ENCODE measurements around the gene PDCD2L.
A peak's percentile ranks its signal among the peaks of the same experiment; 100 is the strongest.

The PDCD2L gene

DNA sequence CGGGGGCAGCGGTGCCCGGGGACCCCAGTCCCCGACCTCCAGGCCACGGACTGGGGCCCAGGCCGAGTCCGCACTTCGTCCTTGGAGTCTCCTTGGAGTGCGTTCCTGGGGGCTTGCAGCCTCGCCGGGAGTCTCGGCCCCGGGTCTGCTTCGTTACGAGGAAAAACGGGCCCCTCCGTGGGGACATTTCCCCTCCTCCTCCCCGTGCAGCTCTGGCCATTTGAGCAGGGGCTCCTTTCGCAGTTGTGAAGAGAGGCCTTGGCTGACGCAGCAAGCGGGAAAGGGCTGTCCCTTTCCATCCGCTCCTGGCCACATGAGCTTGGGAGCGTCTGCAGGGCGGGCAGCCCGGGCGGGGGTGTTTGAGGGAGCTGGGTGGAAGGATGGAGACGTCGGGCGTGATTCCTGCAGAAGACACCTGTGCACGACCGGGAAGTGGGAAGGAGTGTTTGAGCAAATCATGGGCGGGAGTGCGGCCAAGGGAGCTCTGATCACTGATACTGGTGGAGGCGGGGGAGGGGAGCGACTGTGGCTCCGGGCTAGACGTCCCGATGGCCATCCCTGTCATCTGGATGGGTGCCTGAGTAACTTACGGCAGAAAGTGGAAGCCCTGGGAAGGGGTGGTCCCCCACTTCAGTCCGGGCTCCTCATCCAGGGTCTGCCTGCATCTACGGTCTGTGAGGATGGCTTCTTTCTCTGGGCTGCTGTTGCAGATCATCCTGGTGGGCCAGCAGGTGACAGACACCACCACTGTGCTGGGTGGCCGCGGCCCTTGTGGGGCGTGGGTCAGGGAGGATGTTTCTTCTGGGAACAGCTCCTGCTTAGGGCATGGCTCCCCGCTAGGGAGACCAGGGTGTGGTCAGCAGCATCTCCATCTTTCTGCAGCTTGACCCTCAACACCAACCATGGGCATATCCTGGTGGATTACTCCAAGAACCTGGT lies 38.5 kb upstream of the PDCD2L start (continued):
- TF ChIP-seq ZBTB11 (tag by site-specific recombination; conservative IDR thresholded peaks at IDR 0.05; ENCODE audit: low read depth) (0 out of 2 replicates have a peak, but pooled peaks have one; percentile 38), ZNF174 (tag by site-specific recombination; IDR thresholded peaks at IDR 0.05) (no peak), HOXD13 (CRISPR knock-in tag; IDR thresholded peaks at IDR 0.05; ENCODE audit: borderline replicate concordance) (no peak), ZNF223 (tag by site-specific recombination; IDR thresholded peaks at IDR 0.05) (no peak), ZNF677 (tag by site-specific recombination; IDR thresholded peaks at IDR 0.05) (no peak; the same call in 1 of the 2 replicates), ZNF555 (tag by site-specific recombination; conservative IDR thresholded peaks at IDR 0.05) (no peak), ZEB2 (tag by site-specific recombination; IDR thresholded peaks at IDR 0.05) (0 out of 2 replicates have a peak, but pooled peaks have one; percentile 52), ZNF544 (tag by site-specific recombination; IDR thresholded peaks at IDR 0.05) (no peak), ZNF362 (tag by site-specific recombination; IDR thresholded peaks at IDR 0.05) (no peak), TCF7L2 (IDR thresholded peaks at IDR 0.05; ENCODE audit: borderline replicate concordance, low read depth, low read length) (no peak), ZFHX2 (tag by site-specific recombination; conservative IDR thresholded peaks at IDR 0.05) (peak; percentile 77), ZNF629 (tag by site-specific recombination; IDR thresholded peaks at IDR 0.05) (peak; percentile 36; the same call in 1 of the 2 replicates), ZNF501 (tag by site-specific recombination; IDR thresholded peaks at IDR 0.05) (peak; percentile 41; the same call in 1 of the 2 replicates), PRDM2 (tag by site-specific recombination; IDR thresholded peaks at IDR 0.05; ENCODE audit: borderline replicate concordance) (peak; percentile 67), ZNF335 (tag by site-specific recombination; conservative IDR thresholded peaks at IDR 0.05) (peak; percentile 85), REST (tag by site-specific recombination; IDR thresholded peaks at IDR 0.05) (peak; percentile 40; the same call in 1 of the 2 replicates), ZNF146 (tag by site-specific recombination; IDR thresholded peaks at IDR 0.05) (no peak; the same call in 1 of the 2 replicates), ZNF843 (tag by site-specific recombination; IDR thresholded peaks at IDR 0.05) (no peak; the same call in 1 of the 2 replicates)
- TF ChIP-seq, protein P1, sequence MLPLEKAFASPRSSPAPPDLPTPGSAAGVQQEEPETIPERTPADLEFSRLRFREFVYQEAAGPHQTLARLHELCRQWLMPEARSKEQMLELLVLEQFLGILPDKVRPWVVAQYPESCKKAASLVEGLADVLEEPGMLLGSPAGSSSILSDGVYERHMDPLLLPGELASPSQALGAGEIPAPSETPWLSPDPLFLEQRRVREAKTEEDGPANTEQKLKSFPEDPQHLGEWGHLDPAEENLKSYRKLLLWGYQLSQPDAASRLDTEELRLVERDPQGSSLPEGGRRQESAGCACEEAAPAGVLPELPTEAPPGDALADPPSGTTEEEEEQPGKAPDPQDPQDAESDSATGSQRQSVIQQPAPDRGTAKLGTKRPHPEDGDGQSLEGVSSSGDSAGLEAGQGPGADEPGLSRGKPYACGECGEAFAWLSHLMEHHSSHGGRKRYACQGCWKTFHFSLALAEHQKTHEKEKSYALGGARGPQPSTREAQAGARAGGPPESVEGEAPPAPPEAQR (tag by site-specific recombination; IDR thresholded peaks at IDR 0.05) = no peak
- TF ChIP-seq, protein P2, sequence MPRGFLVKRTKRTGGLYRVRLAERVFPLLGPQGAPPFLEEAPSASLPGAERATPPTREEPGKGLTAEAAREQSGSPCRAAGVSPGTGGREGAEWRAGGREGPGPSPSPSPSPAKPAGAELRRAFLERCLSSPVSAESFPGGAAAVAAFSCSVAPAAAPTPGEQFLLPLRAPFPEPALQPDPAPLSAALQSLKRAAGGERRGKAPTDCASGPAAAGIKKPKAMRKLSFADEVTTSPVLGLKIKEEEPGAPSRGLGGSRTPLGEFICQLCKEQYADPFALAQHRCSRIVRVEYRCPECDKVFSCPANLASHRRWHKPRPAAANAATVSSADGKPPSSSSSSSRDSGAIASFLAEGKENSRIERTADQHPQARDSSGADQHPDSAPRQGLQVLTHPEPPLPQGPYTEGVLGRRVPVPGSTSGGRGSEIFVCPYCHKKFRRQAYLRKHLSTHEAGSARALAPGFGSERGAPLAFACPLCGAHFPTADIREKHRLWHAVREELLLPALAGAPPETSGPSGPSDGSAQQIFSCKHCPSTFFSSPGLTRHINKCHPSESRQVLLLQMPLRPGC (tag by site-specific recombination; IDR thresholded peaks at IDR 0.05) = no peak
